Mesothelial cell of epicardium (in vitro differentiated cells): ENCODE measurements around the gene ORM2. TPM values are rescaled to one million over a fixed set of nuclear protein-coding genes. Genes with fewer than 3 reads are reported as not detected.

Source experiments
- DNase-seq, 2 experiments: peaks; one replicate each; pipeline ENCODE4 v3.0.0; 2021; ENCODE audit warnings: low spot score in 2 of 2; ENCODE audit not compliant: unreplicated experiment in 2 of 2
- H3K27ac Mint-ChIP-seq: 2 replicates; pipeline ENCODE4 v1.8.0; 2021; ENCODE audit warnings: mixed read lengths
- H3K27me3 Mint-ChIP-seq: 2 replicates; pipeline ENCODE4 v1.8.0; 2021; ENCODE audit warnings: low read depth, mixed read lengths
- H3K36me3 Mint-ChIP-seq: 2 replicates; pipeline ENCODE4 v1.8.0; 2021; ENCODE audit warnings: mixed read lengths
- H3K4me1 Mint-ChIP-seq: 2 replicates; pipeline ENCODE4 v1.8.0; 2021; ENCODE audit warnings: mixed read lengths
- H3K4me3 Mint-ChIP-seq: 2 replicates; pipeline ENCODE4 v1.8.0; 2021; ENCODE audit warnings: mild to moderate bottlenecking, moderate library complexity, mixed read lengths
- H3K9me3 Mint-ChIP-seq: 2 replicates; pipeline ENCODE4 v1.8.0; 2021; ENCODE audit warnings: mixed read lengths
- total RNA-seq: library from RNA; stranded (reverse); gene quantifications from 3 replicates; pipeline ENCODE4 v1.2.1, GENCODE V29; 2021
- TF ChIP-seq, protein P1 (sequence below): fragments of 200-600 bp; sonication (generic); IDR thresholded peaks from one replicate; pipeline ENCODE4 v1.5.0; 2021; ENCODE audit warnings: antibody characterized with exemption; ENCODE audit not compliant: unreplicated experiment

Gene ORM2
- total RNA-seq, 1 donor from 2014 or later, result not detected

DNA sequence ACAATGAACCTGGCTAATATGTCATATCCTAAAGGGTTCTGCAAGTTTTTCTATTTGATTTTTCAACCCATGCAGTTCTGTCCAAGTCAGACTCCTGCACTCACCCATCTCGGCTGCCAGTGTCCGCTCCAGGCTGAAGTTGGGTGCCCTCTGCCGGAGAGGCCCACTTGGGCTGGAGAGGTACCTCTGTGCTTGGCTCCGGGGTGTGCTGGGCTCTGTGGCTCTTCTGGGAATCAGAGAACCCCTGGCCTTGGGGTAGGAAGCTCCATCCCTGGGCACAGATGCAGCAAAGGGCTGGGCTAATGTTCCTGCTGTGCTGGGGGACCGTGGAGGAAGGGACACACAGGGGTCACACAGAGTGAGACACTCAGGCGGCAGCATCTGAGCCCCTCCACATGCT lies 26.2 kb downstream of the ORM2 start:
- no peak for DNase-seq
- H3K27me3 Mint-ChIP-seq, result no peaks in the 10 kb centered on the region
- no peak overlapping the region for H3K4me3 Mint-ChIP-seq
- no peak overlapping the region for H3K27ac Mint-ChIP-seq
- TF ChIP-seq, protein P1, sequence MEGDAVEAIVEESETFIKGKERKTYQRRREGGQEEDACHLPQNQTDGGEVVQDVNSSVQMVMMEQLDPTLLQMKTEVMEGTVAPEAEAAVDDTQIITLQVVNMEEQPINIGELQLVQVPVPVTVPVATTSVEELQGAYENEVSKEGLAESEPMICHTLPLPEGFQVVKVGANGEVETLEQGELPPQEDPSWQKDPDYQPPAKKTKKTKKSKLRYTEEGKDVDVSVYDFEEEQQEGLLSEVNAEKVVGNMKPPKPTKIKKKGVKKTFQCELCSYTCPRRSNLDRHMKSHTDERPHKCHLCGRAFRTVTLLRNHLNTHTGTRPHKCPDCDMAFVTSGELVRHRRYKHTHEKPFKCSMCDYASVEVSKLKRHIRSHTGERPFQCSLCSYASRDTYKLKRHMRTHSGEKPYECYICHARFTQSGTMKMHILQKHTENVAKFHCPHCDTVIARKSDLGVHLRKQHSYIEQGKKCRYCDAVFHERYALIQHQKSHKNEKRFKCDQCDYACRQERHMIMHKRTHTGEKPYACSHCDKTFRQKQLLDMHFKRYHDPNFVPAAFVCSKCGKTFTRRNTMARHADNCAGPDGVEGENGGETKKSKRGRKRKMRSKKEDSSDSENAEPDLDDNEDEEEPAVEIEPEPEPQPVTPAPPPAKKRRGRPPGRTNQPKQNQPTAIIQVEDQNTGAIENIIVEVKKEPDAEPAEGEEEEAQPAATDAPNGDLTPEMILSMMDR, result no peak
- peaks cover 23% of the 10 kb centered on the region for H3K36me3 Mint-ChIP-seq
- no peaks in the 10 kb centered on the region for H3K4me1 Mint-ChIP-seq
- H3K9me3 Mint-ChIP-seq, result no peaks in the 10 kb centered on the region

GRCh38 chr9:114356792-114357191 lies 27.1 kb downstream of the ORM2 start:
- Mint-ChIP-seq H3K27ac (no peak overlapping the region), H3K36me3 (peaks cover 30% of the 10 kb centered on the region)
- TF ChIP-seq, protein P1, result no peak

DNA sequence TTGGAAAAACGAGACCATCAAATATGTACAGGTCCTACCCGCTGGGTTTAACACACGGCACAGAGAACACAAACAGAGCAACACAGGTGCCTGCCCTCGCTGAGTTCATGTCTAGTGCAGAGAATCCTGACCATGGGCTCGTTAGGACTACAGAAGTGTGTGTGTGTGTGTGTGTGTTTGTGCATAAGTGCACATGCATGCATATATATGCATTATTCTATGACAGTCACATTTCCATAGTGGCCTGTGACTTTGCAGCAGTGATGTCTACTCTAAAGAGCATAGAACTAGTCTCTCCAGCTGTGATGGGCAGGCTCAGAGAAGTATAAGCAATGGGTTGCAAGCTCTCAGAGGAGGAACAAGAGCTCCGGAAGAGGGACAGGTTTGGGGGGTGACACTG lies 27.7 kb downstream of the ORM2 start:
- no peak overlapping the region for H3K27ac Mint-ChIP-seq
- no peak for DNase-seq
- TF ChIP-seq, protein P1, result no peak
- no peaks in the 10 kb centered on the region for H3K4me1 Mint-ChIP-seq
- no peaks in the 10 kb centered on the region for H3K27me3 Mint-ChIP-seq
- peaks cover 32% of the 10 kb centered on the region for H3K36me3 Mint-ChIP-seq
- no peak overlapping the region for H3K4me3 Mint-ChIP-seq
- H3K9me3 Mint-ChIP-seq, result no peaks in the 10 kb centered on the region

More at GRCh38 chr9:114356792-114357191, 27.1 kb downstream of the ORM2 start:
- Mint-ChIP-seq H3K27me3 (no peaks in the 10 kb centered on the region), H3K9me3 (no peaks in the 10 kb centered on the region), H3K4me1 (no peaks in the 10 kb centered on the region), H3K4me3 (no peak overlapping the region)
- DNase-seq, result no peak

- no peak overlapping the region for H3K4me3 Mint-ChIP-seq
- H3K9me3 Mint-ChIP-seq, result no peaks in the 10 kb centered on the region
- H3K27ac Mint-ChIP-seq, result no peak overlapping the region
- TF ChIP-seq, protein P1, result no peak
- H3K36me3 Mint-ChIP-seq, result peaks cover 30% of the 10 kb centered on the region
- no peaks in the 10 kb centered on the region for H3K4me1 Mint-ChIP-seq
- no peak for DNase-seq
- no peaks in the 10 kb centered on the region for H3K27me3 Mint-ChIP-seq
These were observed 28.3 kb downstream of the ORM2 start for GRCh38 chr9:114357911-114358328.

DNA sequence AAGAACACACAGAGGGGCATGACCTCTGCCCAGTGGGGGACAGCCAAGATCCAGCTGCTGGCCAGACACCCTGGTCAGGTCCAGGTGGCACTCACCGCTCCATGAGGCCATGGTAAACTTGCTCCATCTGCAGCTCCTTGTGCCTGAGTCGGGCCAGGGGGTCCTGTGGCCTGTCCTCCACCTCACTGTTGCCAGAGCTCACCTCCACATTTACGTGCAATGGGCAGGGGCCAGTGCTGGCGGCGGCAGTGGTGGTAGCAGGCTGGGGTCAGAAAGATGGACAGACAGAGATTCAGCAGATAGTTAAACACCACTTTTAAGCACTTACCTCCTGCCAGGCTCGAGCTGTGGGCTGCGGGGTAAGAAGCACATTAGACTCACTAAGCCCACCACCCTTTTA lies 30.1 kb downstream of the ORM2 start:
- Mint-ChIP-seq H3K36me3 (peaks cover 37% of the 10 kb centered on the region), H3K4me3 (no peak overlapping the region), H3K4me1 (no peaks in the 10 kb centered on the region), H3K27me3 (no peaks in the 10 kb centered on the region), H3K27ac (no peak overlapping the region), H3K9me3 (no peaks in the 10 kb centered on the region)
- DNase-seq, result no peak
- TF ChIP-seq, protein P1, result no peak

DNA sequence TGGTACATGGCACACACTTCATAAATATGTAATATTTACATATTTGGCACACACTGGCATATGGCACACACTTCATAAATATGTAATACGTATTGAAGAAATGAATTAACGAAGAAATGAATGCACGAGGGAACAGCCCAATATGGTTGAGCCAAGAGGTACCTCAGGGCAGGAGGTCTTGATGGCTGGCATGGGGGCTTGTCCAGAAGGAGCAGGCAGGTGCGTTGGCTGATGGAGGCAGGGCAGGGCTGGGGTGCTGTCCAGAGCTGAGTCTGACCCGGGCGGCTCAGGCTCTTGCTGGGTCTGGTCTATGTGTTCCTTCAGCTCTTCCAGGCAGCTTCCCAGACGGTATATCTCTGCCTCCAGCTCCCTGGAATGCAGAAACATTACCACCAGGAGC lies 31.9 kb downstream of the ORM2 start:
- H3K9me3 Mint-ChIP-seq, result no peaks in the 10 kb centered on the region
- no peak overlapping the region for H3K27ac Mint-ChIP-seq
- peaks cover 41% of the 10 kb centered on the region for H3K36me3 Mint-ChIP-seq
- no peak overlapping the region for H3K4me3 Mint-ChIP-seq
- TF ChIP-seq, protein P1, result no peak
- no peaks in the 10 kb centered on the region for H3K27me3 Mint-ChIP-seq
- H3K4me1 Mint-ChIP-seq, result peaks cover 2% of the 10 kb centered on the region
- no peak for DNase-seq
